LNCaP clone FGC (cell line): ENCODE results near the gene DNAAF6.
"Not testable (repeated sequence)": the region's sequence is repeated elsewhere in the genome, so short reads cannot be mapped to it uniquely, and the experiment has no call there.

Experiments
- DNase-seq: peaks from one replicate; pipeline ENCODE4 v3.0.0-alpha.2; 2011; ENCODE audit warnings: low read depth
- H3K4me3 ChIP-seq: 2 replicates; pipeline ENCODE4 v1.5.1; 2011; ENCODE audit warnings: mild to moderate bottlenecking, low read depth, low read length, control low read depth
- CTCF ChIP-seq: IDR thresholded peaks from 2 replicates; pipeline ENCODE4 v1.5.1; 2012; ENCODE audit warnings: mild to moderate bottlenecking; ENCODE audit not compliant: control insufficient read depth, insufficient read depth; ENCODE audit errors: extremely low read depth

Gene DNAAF6

GRCh38 chrX:107205770-107206696, at the start of gene DNAAF6, which contains the start of gene NUP62CL:
Gene DNAAF6 (plus strand): TSS chrX:107206611. CDS start chrX:107212876, 6,265 bp downstream.
Gene NUP62CL (minus strand): TSS chrX:107206433. CDS start chrX:107175146, 31,287 bp downstream.
- H3K4me3 ChIP-seq: peak within 1 kb of the TSS; percentile 76
- no peak for TF ChIP-seq CTCF
- peak; percentile 62 for DNase-seq

GRCh38 chrX:107157618-107158017, 48.8 kb upstream of the DNAAF6 start:
- not testable (repeated sequence) for H3K4me3 ChIP-seq, DNase-seq

- no peak for DNase-seq
- no peak for TF ChIP-seq CTCF
- H3K4me3 ChIP-seq: no peak overlapping the region
These were observed 39.1 kb upstream of the DNAAF6 start for GRCh38 chrX:107167163-107167921.

GRCh38 chrX:107168257-107168656, 38.2 kb upstream of the DNAAF6 start:
- TF ChIP-seq CTCF: no peak
- no peak for DNase-seq

GRCh38 chrX:107168712-107169111, 37.7 kb upstream of the DNAAF6 start:
- no peak overlapping the region for H3K4me3 ChIP-seq
- TF ChIP-seq CTCF: no peak
- no peak for DNase-seq

More at GRCh38 chrX:107168257-107168656, 38.2 kb upstream of the DNAAF6 start:
- no peak overlapping the region for H3K4me3 ChIP-seq

- no peak for DNase-seq
- no peak for TF ChIP-seq CTCF
- H3K4me3 ChIP-seq: no peak overlapping the region
These were observed 34.9 kb upstream of the DNAAF6 start for GRCh38 chrX:107171369-107172102.

GRCh38 chrX:107197319-107197718, 9.1 kb upstream of the DNAAF6 start:
- no peak for DNase-seq
- TF ChIP-seq CTCF: no peak
- H3K4me3 ChIP-seq: no peak overlapping the region

- H3K4me3 ChIP-seq, DNase-seq: not testable (repeated sequence)
These were observed 8.3 kb upstream of the DNAAF6 start for GRCh38 chrX:107198074-107198473.
